Retinal pigment epithelial cell (primary cell): ENCODE data around the gene PSMF1.
A peak's percentile ranks its signal among the peaks of the same experiment; 100 is the strongest.

Source experiments
- DNase-seq: peaks from one replicate; pipeline ENCODE4 v3.0.0-alpha.2; 2010; ENCODE audit warnings: low read depth
- H3K4me3 ChIP-seq: 2 replicates; pipeline ENCODE4 v1.5.1; 2011; ENCODE audit warnings: mild to moderate bottlenecking, low read length, control low read depth, moderate library complexity
- CTCF ChIP-seq: conservative IDR thresholded peaks from 2 replicates; pipeline ENCODE4 v1.5.1; 2011; ENCODE audit warnings: low read depth, low read length, control low read depth, inconsistent platforms

The PSMF1 gene

GRCh38 chr20:1171461-1172093 lies 53.2 kb downstream of the PSMF1 start:
- no peak overlapping the region for H3K4me3 ChIP-seq
- DNase-seq, result no peak
- TF ChIP-seq CTCF, result no peak

GRCh38 chr20:1173698-1174097 lies 55.3 kb downstream of the PSMF1 start:
- no peak for DNase-seq
- H3K4me3 ChIP-seq, result no peak overlapping the region
- no peak for TF ChIP-seq CTCF

- TF ChIP-seq CTCF, result no peak
Measured at GRCh38 chr20:1174787-1175186, 56.4 kb downstream of the PSMF1 start.

GRCh38 chr20:1177680-1178079 lies 59.3 kb downstream of the PSMF1 start:
- H3K4me3 ChIP-seq, result no peak overlapping the region
- peak; percentile 22 for TF ChIP-seq CTCF
- no peak for DNase-seq

More at GRCh38 chr20:1174787-1175186, 56.4 kb downstream of the PSMF1 start:
- no peak for DNase-seq
- H3K4me3 ChIP-seq, result no peak overlapping the region

GRCh38 chr20:1178103-1178502 lies 59.7 kb downstream of the PSMF1 start:
- DNase-seq, result no peak
- H3K4me3 ChIP-seq, result no peak overlapping the region
- TF ChIP-seq CTCF, result no peak

DNA sequence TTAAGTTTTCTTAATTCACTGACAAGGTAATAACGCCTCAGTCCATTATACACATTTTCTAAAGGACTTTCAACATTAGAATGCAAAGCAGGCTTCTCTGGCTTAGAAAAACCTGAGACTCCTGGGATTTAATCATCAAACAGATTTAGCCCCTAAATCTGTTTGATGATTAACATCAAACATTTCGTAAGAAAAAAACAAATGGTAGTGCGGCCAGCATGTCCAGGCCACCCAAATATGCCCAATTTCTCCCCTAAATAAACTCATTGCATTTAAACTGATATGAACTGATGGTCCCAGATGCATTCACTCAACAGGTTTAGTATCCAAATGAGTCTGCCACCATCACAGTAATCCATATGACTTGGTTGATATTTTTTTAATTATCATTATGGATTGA lies 60.2 kb downstream of the PSMF1 start:
- no peak for DNase-seq
- H3K4me3 ChIP-seq, result no peak overlapping the region
- TF ChIP-seq CTCF, result no peak

DNA sequence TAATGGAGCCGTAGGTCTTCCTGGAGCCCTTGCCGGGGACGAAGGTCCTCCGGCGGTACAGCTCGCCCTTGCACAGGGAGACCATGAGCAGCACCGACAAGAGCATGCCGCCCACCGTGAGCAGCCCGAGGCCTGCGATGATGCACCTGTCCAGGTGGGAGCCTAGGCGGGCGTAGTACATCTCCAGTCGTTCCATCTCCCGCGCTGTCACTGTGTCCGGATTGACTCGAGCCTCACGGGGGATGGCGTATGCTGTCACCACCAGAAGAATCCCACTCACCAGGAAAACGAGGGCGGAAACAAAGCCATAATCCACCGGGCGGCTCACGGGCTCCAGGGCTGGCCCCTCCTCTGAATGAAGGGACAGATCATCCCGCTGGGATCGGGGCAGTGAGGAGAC lies 62.5 kb downstream of the PSMF1 start:
- TF ChIP-seq CTCF, result no peak
- no peak for DNase-seq
- H3K4me3 ChIP-seq, result no peak overlapping the region
